Mesenchymal stem cell (in vitro differentiated cells and primary cell): ENCODE data around the gene UBE2QL1. TPM values are rescaled to one million over a fixed set of nuclear protein-coding genes. Genes with fewer than 3 reads are reported as not detected.

Experiments used
- DNase-seq: peaks from one replicate; pipeline ENCODE4 v3.0.0-alpha.2; 2013
- H2AFZ ChIP-seq: one replicate; pipeline ENCODE4 v1.6.1; 2013; ENCODE audit warnings: low read depth, mild to moderate bottlenecking, control low read depth, inconsistent platforms, low read length, moderate library complexity
- H2AK5ac ChIP-seq: 2 replicates; pipeline ENCODE4 v1.6.1; 2013; ENCODE audit warnings: low read length, moderate library complexity, mild to moderate bottlenecking, inconsistent platforms; ENCODE audit not compliant: severe bottlenecking
- H2BK120ac ChIP-seq: one replicate; pipeline ENCODE4 v1.6.1; 2013; ENCODE audit warnings: low read depth, mild to moderate bottlenecking, inconsistent platforms, low read length, moderate library complexity
- H2BK12ac ChIP-seq, 2 experiments: one replicate each; pipeline ENCODE4 v1.6.1; 2013; ENCODE audit warnings: inconsistent platforms in 2 of 2, low read length in 2 of 2, mild to moderate bottlenecking in 2 of 2, moderate library complexity in 2 of 2, control low read depth in 1 of 2
- H2BK15ac ChIP-seq: one replicate; pipeline ENCODE4 v1.6.1; 2013; ENCODE audit warnings: mild to moderate bottlenecking, low read depth, inconsistent platforms; ENCODE audit not compliant: poor library complexity, severe bottlenecking
- H2BK5ac ChIP-seq: 2 replicates; pipeline ENCODE4 v1.6.1; 2013; ENCODE audit warnings: low read depth, mild to moderate bottlenecking, low read length, control low read depth, inconsistent platforms; ENCODE audit not compliant: poor library complexity, severe bottlenecking
- H3K14ac ChIP-seq, 2 experiments: one replicate each; pipeline ENCODE4 v1.6.1; 2013; ENCODE audit warnings: inconsistent platforms in 2 of 2, low read length in 2 of 2, control low read depth in 1 of 2, mild to moderate bottlenecking in 1 of 2, moderate library complexity in 1 of 2
- H3K18ac ChIP-seq, 2 experiments: one replicate each; pipeline ENCODE4 v1.6.1; 2013; ENCODE audit warnings: inconsistent platforms in 2 of 2, low read length in 2 of 2, control low read depth in 1 of 2, low read depth in 1 of 2, mild to moderate bottlenecking in 1 of 2
- H3K23ac ChIP-seq, 2 experiments: one replicate each; pipeline ENCODE4 v1.6.1; 2013; ENCODE audit warnings: inconsistent platforms in 2 of 2, low read length in 2 of 2, mild to moderate bottlenecking in 2 of 2, moderate library complexity in 2 of 2, control low read depth in 1 of 2
- H3K27ac ChIP-seq: 2 replicates; pipeline ENCODE4 v1.5.1; 2013; ENCODE audit warnings: mild to moderate bottlenecking, moderate library complexity, low read length, control low read depth, inconsistent platforms; ENCODE audit not compliant: poor library complexity, severe bottlenecking
- H3K27me3 ChIP-seq, 2 experiments: 2 replicates each; pipeline versions ENCODE4 v1.6.1 to v1.7.0; 2013; ENCODE audit warnings: low read length in 2 of 2, mild to moderate bottlenecking in 2 of 2, moderate library complexity in 2 of 2, control low read depth in 1 of 2, inconsistent platforms in 1 of 2; ENCODE audit not compliant: control insufficient read depth in 1 of 2, insufficient read depth in 1 of 2
- H3K36me3 ChIP-seq, 2 experiments: 2 replicates each; pipeline versions ENCODE4 v1.6.1 to v1.7.0; 2013; ENCODE audit warnings: low read length in 2 of 2, control low read depth in 1 of 2, inconsistent platforms in 1 of 2, low read depth in 1 of 2, mild to moderate bottlenecking in 1 of 2; ENCODE audit not compliant: insufficient read depth in 2 of 2, control insufficient read depth in 1 of 2
- H3K4ac ChIP-seq, 2 experiments: one replicate each; pipeline ENCODE4 v1.6.1; 2013; ENCODE audit warnings: inconsistent platforms in 2 of 2, low read length in 2 of 2, mild to moderate bottlenecking in 2 of 2, moderate library complexity in 2 of 2, control low read depth in 1 of 2, low read depth in 1 of 2
- H3K4me1 ChIP-seq: 2 replicates; pipeline ENCODE4 v1.6.1; 2013; ENCODE audit warnings: low read depth, low read length, control low read depth; ENCODE audit not compliant: control insufficient read depth, insufficient read depth
- H3K4me2 ChIP-seq: 2 replicates; pipeline ENCODE4 v1.6.1; 2013; ENCODE audit warnings: low read length, mild to moderate bottlenecking, inconsistent platforms; ENCODE audit not compliant: poor library complexity, severe bottlenecking
- H3K4me3 ChIP-seq, 2 experiments: 2 replicates each; pipeline versions ENCODE4 v1.5.1 to v1.7.0; 2013; ENCODE audit warnings: low read length in 2 of 2, mild to moderate bottlenecking in 2 of 2, control low read depth in 1 of 2, low read depth in 1 of 2; ENCODE audit not compliant: insufficient read depth in 1 of 2
- H3K79me1 ChIP-seq: replicated peaks from 2 replicates; pipeline ENCODE4 v1.6.1; 2013; ENCODE audit warnings: mild to moderate bottlenecking, control low read depth, low read length, inconsistent platforms; ENCODE audit not compliant: poor library complexity, severe bottlenecking
- H3K9ac ChIP-seq: 2 replicates; pipeline ENCODE4 v1.7.0; 2013; ENCODE audit warnings: mild to moderate bottlenecking, low read length, moderate library complexity
- H3K9me3 ChIP-seq: 2 replicates; pipeline ENCODE4 v1.7.0; 2013; ENCODE audit warnings: mild to moderate bottlenecking, low read length; ENCODE audit not compliant: control insufficient read depth
- H4K8ac ChIP-seq: one replicate; pipeline ENCODE4 v1.6.1; 2013; ENCODE audit warnings: inconsistent platforms, mild to moderate bottlenecking, low read length, moderate library complexity
- H4K91ac ChIP-seq: one replicate; pipeline ENCODE4 v1.6.1; 2013; ENCODE audit warnings: mild to moderate bottlenecking, low read length, inconsistent platforms
- WGBS: methylation state at CpG from one replicate; pipeline ENCODE4 v1.1.7; 2013; ENCODE audit warnings: mixed read lengths; 5-methylcytosine and 5-hydroxymethylcytosine counted together
- polyA plus RNA-seq, 2 experiments: library from polyadenylated mRNA; stranded (reverse); fragments of 200-250 nt; gene quantifications; one replicate each; pipeline ENCODE4 v1.2.3, GENCODE V29; 2013

UBE2QL1 gene
- not detected for polyA plus RNA-seq (2013, experiment 1 of 2)
- 0.01 TPM for polyA plus RNA-seq (2013, experiment 2 of 2)

- H3K14ac ChIP-seq, result no peak within 1 kb of the TSS
Observed at GRCh38 chr5:6448622-6449464, at the start of gene UBE2QL1. Gene UBE2QL1 (plus strand): TSS chr5:6448859. CDS start chr5:6448894, 35 bp downstream.

GRCh38 chr5:6399980-6400910 is 48.4 kb upstream of the UBE2QL1 start:
- Histone ChIP-seq H2BK5ac (no peak overlapping the region), H2AK5ac (no peak overlapping the region), H3K4me1 (no peaks in the 10 kb centered on the region), H2BK120ac (no peak overlapping the region), H3K23ac (no peak overlapping the region), H3K4me2 (peak overlapping the region; percentile 8), H3K4ac (no peak overlapping the region), H3K9ac (no peak overlapping the region), H3K9me3 (no peaks in the 10 kb centered on the region), H3K18ac (no peak overlapping the region), H3K4me3 (no peak overlapping the region), H4K8ac (no peak overlapping the region), H2BK12ac (no peak overlapping the region), H3K79me1 (no peaks in the 10 kb centered on the region), H3K36me3 (no peaks in the 10 kb centered on the region), H4K91ac (no peak overlapping the region), H3K27me3 (peaks cover 5% of the 10 kb centered on the region in 2 experiments), H2BK15ac (no peak overlapping the region), H3K27ac (no peak overlapping the region), H2AFZ (no peak overlapping the region), H3K14ac (no peak overlapping the region)
- WGBS, result 47% methylated on average over 13 of the region's 13 CpGs
- DNase-seq, result peak; percentile 3

More at GRCh38 chr5:6448622-6449464, at the start of gene UBE2QL1:
- Histone ChIP-seq H3K27me3 (peaks cover 44 to 63% of the 10 kb centered on the region in 2 experiments), H3K4ac (no peak within 1 kb of the TSS), H3K18ac (no peak within 1 kb of the TSS), H3K4me2 (peak within 1 kb of the TSS; percentile 38), H4K8ac (no peak within 1 kb of the TSS), H2BK12ac (peak within 1 kb of the TSS in 1 of 2 experiments; percentile 10), H3K4me1 (peaks cover 5% of the 10 kb centered on the region), H2AK5ac (no peak within 1 kb of the TSS), H3K9ac (no peak within 1 kb of the TSS), H2AFZ (no peak within 1 kb of the TSS), H3K79me1 (no peaks in the 10 kb centered on the region), H3K9me3 (no peaks in the 10 kb centered on the region), H3K36me3 (no peaks in the 10 kb centered on the region), H4K91ac (no peak within 1 kb of the TSS), H3K23ac (peak within 1 kb of the TSS in 1 of 2 experiments; percentile 6), H3K27ac (no peak within 1 kb of the TSS), H3K4me3 (peak within 1 kb of the TSS in 1 of 2 experiments; percentile 37), H2BK120ac (no peak within 1 kb of the TSS), H2BK5ac (no peak within 1 kb of the TSS), H2BK15ac (no peak within 1 kb of the TSS)
- 2% methylated on average over 83 of the region's 103 CpGs for WGBS
- peak; percentile 1 for DNase-seq

GRCh38 chr5:6401410-6401809 is 47.2 kb upstream of the UBE2QL1 start:
- H3K4me3 ChIP-seq, result no peak overlapping the region
- H3K36me3 ChIP-seq, result no peaks in the 10 kb centered on the region
- no peaks in the 10 kb centered on the region for H3K4me1 ChIP-seq
- no peak overlapping the region for H2BK120ac ChIP-seq
- no peak overlapping the region for H4K91ac ChIP-seq
- H4K8ac ChIP-seq, result no peak overlapping the region
- no peaks in the 10 kb centered on the region for H3K9me3 ChIP-seq
- H2BK12ac ChIP-seq, result no peak overlapping the region
- H3K27me3 ChIP-seq, result peaks cover 0 to 5% of the 10 kb centered on the region in 2 experiments
- WGBS, result 86% methylated on average over 1 of the region's 2 CpGs
- no peak for DNase-seq
- no peak overlapping the region for H2AFZ ChIP-seq
- H3K9ac ChIP-seq, result no peak overlapping the region
- H3K23ac ChIP-seq, result no peak overlapping the region
- no peak overlapping the region for H3K4me2 ChIP-seq
- H3K27ac ChIP-seq, result no peak overlapping the region
- no peak overlapping the region for H3K4ac ChIP-seq
- no peak overlapping the region for H3K18ac ChIP-seq
- no peak overlapping the region for H3K14ac ChIP-seq
- no peak overlapping the region for H2BK5ac ChIP-seq
- no peak overlapping the region for H2AK5ac ChIP-seq
- no peak overlapping the region for H2BK15ac ChIP-seq
- no peaks in the 10 kb centered on the region for H3K79me1 ChIP-seq

- no peak overlapping the region for H4K91ac ChIP-seq
- no peak overlapping the region for H3K14ac ChIP-seq
- DNase-seq, result no peak
- no peak overlapping the region for H3K18ac ChIP-seq
- no peak overlapping the region for H3K4me2 ChIP-seq
- no peak overlapping the region for H3K27ac ChIP-seq
- no peak overlapping the region for H3K9ac ChIP-seq
- no peak overlapping the region for H4K8ac ChIP-seq
- no peak overlapping the region for H2BK15ac ChIP-seq
- no peak overlapping the region for H3K4ac ChIP-seq
- H3K4me1 ChIP-seq, result no peaks in the 10 kb centered on the region
- no peak overlapping the region for H2BK12ac ChIP-seq
- no peaks in the 10 kb centered on the region for H3K79me1 ChIP-seq
- no peak overlapping the region for H2AFZ ChIP-seq
- H3K36me3 ChIP-seq, result no peaks in the 10 kb centered on the region
- H3K4me3 ChIP-seq, result no peak overlapping the region
- no peak overlapping the region for H2BK5ac ChIP-seq
- H2BK120ac ChIP-seq, result no peak overlapping the region
- H2AK5ac ChIP-seq, result no peak overlapping the region
- no peak overlapping the region for H3K23ac ChIP-seq
- H3K27me3 ChIP-seq, result peaks cover 0 to 5% of the 10 kb centered on the region in 2 experiments
- H3K9me3 ChIP-seq, result no peaks in the 10 kb centered on the region
- 67% methylated on average over 6 of the region's 6 CpGs for WGBS
Observed at GRCh38 chr5:6402939-6403338, 45.7 kb upstream of the UBE2QL1 start.
